Left ventricle myocardium inferior (tissue), 1 donor: ENCODE results near the gene MAPK9. TPM values are rescaled to one million over a fixed set of nuclear protein-coding genes. Genes with fewer than 3 reads are reported as not detected.

Experiments used
- DNase-seq: peaks from one replicate; pipeline ENCODE4 v3.0.0-alpha.2; 2020
- H3K27ac ChIP-seq: fragments of 200-600 bp; replicated peaks from 2 replicates; pipeline ENCODE4 v1.8.0; 2021
- H3K27me3 ChIP-seq: fragments of 200-600 bp; 2 replicates; pipeline ENCODE4 v1.8.0; 2021; ENCODE audit warnings: low read depth
- H3K36me3 ChIP-seq: fragments of 200-600 bp; 2 replicates; pipeline ENCODE4 v1.8.0; 2021
- H3K4me1 ChIP-seq: fragments of 200-600 bp; 2 replicates; pipeline ENCODE4 v1.8.0; 2021
- H3K4me3 ChIP-seq: fragments of 200-600 bp; 2 replicates; pipeline ENCODE4 v1.8.0; 2021; ENCODE audit warnings: mild to moderate bottlenecking, moderate library complexity
- H3K9me3 ChIP-seq: fragments of 200-600 bp; replicated peaks from 2 replicates; pipeline ENCODE4 v1.8.0; 2021
- intact Hi-C: fragments of 100-400 bp; cut with micrococcal nuclease; formaldehyde crosslinking; loops from one replicate; pipeline ENCODE4 v1.11.0; 2022
- total RNA-seq: library from RNA; stranded (reverse); fragmentation: NEBNext Ultra II Directional; extraction: Animal tissue kit (Norgen Biotek cat#: 25700); gene quantifications from one replicate; pipeline ENCODE4 v1.2.1, GENCODE V29; 2021
- TF ChIP-seq, protein P1 (sequence below): fragments of 200-600 bp; IDR thresholded peaks from 2 replicates; pipeline ENCODE4 v1.8.0; 2021; ENCODE audit warnings: antibody characterized with exemption, mild to moderate bottlenecking, borderline replicate concordance
- donor health status: DM: no; HTN: yes; CAD: no; lungs with severe emphysema.

MAPK9 gene
- total RNA-seq, 1 donor from 2014 or later, result 40.9 TPM

DNA sequence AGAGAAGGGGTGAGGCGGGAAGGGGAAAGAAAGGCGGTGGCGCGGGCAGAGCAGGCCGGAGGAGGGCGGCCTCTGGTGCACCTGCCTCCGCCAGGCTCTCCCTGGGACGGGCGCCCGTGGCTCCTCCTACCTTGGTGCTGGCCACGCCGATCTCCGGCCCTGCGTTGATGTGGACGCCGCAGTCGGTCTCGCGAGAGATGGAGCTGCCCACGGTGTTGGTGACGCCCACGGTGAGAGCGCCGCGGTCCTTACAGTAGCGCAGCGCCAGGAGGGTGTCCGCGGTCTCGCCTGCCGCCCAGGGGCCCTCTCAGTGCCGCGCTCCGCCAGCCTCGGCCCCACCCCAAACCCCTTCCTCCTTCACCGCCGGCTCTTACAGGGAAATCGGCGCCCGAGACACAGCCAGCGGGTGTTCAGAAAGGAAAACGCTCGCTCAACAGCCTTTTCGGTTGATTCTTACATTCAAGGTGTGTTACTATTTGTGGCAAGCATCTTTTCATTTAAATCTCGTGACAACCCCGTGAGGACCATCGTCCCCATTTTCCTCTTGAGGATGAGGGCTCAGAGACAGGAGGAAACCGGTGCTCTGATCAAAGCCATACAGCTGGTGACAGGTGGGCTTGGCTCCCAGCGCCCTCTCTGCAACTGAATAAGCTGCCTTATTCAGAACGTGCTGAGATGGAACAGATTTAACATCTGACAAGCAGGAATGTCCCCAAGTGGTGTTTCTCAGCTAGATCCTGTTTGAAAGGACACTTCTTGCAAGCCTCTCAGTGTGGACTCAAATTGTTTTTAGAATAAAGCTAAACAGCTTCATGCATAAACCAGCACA is 22.0 kb upstream of the MAPK9 start:
- Histone ChIP-seq H3K4me1 (no peaks in the 10 kb centered on the region), H3K36me3 (peaks cover 8% of the 10 kb centered on the region), H3K9me3 (no peaks in the 10 kb centered on the region), H3K27me3 (peaks cover 9% of the 10 kb centered on the region), H3K4me3 (no peak overlapping the region), H3K27ac (no peak overlapping the region)
- peak; percentile 43 for DNase-seq
- TF ChIP-seq, protein P1, sequence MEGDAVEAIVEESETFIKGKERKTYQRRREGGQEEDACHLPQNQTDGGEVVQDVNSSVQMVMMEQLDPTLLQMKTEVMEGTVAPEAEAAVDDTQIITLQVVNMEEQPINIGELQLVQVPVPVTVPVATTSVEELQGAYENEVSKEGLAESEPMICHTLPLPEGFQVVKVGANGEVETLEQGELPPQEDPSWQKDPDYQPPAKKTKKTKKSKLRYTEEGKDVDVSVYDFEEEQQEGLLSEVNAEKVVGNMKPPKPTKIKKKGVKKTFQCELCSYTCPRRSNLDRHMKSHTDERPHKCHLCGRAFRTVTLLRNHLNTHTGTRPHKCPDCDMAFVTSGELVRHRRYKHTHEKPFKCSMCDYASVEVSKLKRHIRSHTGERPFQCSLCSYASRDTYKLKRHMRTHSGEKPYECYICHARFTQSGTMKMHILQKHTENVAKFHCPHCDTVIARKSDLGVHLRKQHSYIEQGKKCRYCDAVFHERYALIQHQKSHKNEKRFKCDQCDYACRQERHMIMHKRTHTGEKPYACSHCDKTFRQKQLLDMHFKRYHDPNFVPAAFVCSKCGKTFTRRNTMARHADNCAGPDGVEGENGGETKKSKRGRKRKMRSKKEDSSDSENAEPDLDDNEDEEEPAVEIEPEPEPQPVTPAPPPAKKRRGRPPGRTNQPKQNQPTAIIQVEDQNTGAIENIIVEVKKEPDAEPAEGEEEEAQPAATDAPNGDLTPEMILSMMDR, result no peak
- intact Hi-C loops, result no loop called here

DNA sequence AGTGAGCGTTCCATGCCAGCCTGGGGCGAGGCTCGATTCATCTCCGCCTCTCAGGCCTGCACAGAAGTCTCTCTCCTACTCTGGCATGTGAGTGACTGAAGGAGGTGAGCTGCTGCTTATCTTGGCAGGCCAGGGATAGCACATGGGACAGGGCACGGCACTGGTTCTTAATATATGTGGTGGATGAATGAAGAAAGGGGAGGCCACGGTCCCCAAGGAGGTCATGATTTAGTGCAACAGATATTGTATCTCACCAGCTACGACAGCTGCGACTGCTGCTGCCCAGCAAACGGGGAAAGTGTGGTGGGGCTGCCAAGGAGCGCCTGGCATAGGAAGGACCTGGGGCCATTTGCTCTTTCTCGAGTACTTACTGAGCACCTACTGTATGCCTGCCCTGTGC is 19.3 kb upstream of the MAPK9 start:
- intact Hi-C loops, result no loop called here
- Histone ChIP-seq H3K4me1 (no peaks in the 10 kb centered on the region), H3K36me3 (peaks cover 4% of the 10 kb centered on the region), H3K4me3 (no peak overlapping the region), H3K27ac (no peak overlapping the region), H3K9me3 (no peaks in the 10 kb centered on the region), H3K27me3 (no peaks in the 10 kb centered on the region)
- TF ChIP-seq, protein P1, result no peak
- DNase-seq, result no peak

DNA sequence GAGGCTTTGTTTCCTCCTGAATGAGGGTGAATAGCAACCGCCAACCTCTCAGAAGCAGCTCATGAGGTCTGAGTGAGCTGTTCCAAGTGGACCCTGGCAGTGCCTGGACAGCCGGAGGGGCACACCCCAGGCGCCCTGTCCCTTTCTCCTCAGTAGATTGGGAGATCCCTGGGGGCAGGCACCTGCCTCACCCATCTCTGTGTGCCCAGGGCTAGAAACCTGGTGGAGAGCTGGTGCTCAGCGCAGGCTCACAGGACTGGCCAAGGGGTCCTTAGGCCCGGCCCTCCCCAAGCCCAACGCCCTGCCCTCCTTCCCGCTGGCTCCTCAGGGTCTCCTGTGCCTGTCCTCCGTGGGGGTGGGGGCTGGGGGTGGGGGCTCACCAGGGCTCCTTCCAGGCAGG is 14.9 kb upstream of the MAPK9 start:
- Histone ChIP-seq H3K27me3 (peaks cover 13% of the 10 kb centered on the region), H3K4me1 (no peaks in the 10 kb centered on the region), H3K27ac (no peak overlapping the region), H3K4me3 (no peak overlapping the region), H3K36me3 (no peaks in the 10 kb centered on the region), H3K9me3 (no peaks in the 10 kb centered on the region)
- TF ChIP-seq, protein P1, result no peak
- intact Hi-C loops, result no loop called here
- DNase-seq, result no peak

DNA sequence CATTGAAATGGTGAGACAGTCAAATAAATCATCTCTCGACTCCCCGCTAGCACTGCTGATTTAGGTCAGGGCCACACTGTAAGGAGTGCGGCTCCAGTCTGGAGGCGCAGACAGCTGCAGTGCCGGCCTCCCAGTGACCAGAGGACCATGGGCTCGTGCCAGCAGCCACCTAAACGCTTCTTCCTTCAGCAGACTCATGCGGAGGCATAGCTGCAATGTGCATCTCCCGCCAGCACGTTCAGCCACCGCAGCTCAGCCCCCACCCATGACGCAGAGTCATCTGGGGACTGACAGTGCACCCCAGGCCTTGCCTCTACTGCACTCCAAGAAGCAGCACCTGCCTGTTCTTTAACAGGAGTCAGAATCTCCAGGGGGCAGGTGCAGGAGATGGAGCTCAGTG is 13.6 kb upstream of the MAPK9 start:
- no peaks in the 10 kb centered on the region for H3K36me3 ChIP-seq
- H3K4me1 ChIP-seq, result no peaks in the 10 kb centered on the region
- no peak for DNase-seq
- TF ChIP-seq, protein P1, result no peak
- peaks cover 13% of the 10 kb centered on the region for H3K27me3 ChIP-seq
- H3K9me3 ChIP-seq, result no peaks in the 10 kb centered on the region
- H3K27ac ChIP-seq, result no peak overlapping the region
- intact Hi-C loops, result no loop called here
- no peak overlapping the region for H3K4me3 ChIP-seq

DNA sequence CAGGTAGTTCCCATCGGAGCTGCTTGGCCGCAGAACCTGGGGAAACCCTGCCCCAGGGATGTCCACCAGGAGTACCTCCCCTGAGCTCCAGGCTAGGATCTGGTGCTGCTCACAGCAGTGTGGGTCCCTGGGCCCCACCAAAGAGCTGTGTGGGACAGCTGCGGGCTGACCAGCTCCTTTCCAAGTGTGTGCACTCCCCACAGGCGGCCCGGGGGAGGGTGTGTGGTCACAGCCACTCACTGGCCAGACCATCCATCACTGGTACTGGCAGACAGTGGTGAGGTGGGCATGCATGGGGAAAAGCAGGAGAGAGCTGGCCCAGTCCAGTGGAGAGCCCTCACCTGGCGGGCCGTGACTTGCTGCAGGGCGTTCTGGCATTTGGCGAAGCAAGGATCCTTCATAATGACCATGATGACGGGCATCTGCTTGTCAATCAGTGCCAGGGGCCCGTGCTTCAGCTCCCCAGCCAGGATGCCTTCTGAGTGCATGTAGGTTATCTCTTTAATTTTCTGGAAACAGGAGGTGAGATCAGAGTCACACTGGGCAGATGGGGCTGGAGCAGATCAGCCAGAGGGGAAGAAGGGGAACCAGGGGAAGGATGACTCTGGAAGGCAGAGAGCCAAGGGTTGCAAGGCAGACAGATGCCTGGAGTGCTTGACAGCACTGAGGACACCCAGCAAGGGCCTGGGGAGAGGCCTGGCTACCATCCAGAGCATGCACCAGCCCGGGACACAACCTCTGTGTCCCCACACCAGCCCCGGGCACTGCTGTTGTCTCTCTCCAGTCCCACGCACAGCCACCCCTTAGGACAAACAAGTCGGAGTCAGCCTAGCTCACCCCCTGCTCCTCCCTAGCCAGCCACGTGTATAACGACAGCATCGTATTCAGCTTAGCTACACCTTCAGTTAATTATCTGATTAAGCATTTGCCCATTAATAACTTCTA is 12.8 kb upstream of the MAPK9 start:
- TF ChIP-seq, protein P1, result no peak
- Histone ChIP-seq H3K27ac (no peak overlapping the region), H3K36me3 (no peaks in the 10 kb centered on the region)

More for the DNA sequence above, 12.8 kb upstream of the MAPK9 start:
- no peaks in the 10 kb centered on the region for H3K9me3 ChIP-seq
- H3K4me3 ChIP-seq, result no peak overlapping the region
- H3K4me1 ChIP-seq, result no peaks in the 10 kb centered on the region
- intact Hi-C loops, result no loop called here
- no peak for DNase-seq
- H3K27me3 ChIP-seq, result peaks cover 13% of the 10 kb centered on the region
